ENCODE measurements around the gene AHDC1. TPM values are rescaled to one million over a fixed set of nuclear protein-coding genes. Genes with fewer than 3 reads are reported as not detected.

Gene AHDC1
- polyA plus RNA-seq, 2 of the 4 experiments (the other 2 are of a cell fraction): 1.3 to 11.5 TPM

DNA sequence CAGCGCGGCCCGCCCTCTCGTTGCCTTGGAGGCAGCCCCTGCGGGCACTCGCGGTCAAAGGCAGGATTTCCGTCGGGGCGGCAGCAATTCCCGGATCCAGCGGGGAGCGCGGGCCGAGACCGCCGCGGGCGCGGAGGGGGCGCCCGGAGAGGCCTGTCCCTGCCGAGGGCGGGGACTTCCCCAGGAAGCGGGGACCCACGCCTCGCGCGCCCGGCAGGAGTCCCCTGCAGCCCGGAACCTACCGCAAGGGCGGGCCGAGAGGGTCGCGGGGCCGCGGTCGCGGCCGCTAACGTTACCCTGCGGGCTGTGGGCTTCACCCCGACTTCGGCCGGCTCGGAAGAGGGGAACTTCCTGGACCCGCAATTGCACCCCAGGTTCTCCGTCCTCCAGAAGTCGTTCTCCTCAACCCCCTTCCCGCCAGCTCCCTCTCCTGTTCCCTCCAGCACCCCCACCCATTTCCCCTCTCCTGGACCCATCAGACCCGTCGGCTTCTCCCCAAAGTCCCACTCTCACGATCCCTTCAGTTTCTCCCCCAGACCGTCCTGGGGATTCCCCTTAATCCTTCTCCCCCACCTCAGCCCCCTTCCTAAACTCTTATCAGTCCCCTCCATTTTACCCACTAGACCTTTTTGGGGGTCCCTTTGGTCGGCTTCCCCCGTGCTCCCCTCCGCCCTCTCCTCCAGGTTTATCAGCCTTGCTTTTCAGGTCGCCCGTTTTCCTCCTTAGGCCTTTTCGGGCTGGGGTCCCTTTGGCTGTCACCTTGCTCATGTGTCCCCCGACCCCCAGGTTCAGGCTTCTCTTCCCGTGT lies 30.4 kb upstream of the AHDC1 start:
- DNase-seq (ENCODE audit: low read depth in 1 of 2, low spot score in 1 of 2): no peak
- H3K4me2 ChIP-seq: no peak overlapping the region

DNA sequence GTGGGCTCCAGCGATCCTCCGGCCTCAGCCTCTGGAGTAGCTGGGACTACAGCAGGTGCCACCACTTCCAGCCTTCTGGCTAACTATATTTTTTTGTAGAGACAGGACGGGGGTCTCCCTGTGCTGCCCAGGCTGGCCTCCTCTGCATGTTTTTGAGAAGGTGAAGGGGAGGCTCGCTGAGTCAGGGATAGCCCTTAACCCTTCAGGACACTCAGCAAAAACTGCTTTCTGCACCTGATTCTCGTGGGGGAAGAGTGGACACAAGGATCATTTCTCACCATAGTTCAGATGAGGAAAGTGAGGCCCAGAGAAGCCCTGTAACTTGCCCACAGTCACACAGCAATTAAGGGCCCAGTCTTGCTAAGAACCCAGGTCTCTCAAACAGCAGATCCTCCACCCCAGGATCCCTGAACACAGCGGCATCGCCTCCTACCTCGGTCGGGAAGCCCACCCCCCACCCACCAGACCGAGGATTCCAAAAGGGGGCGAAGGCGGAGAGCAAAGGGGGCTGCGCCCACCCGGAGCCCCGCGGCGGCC lies 29.8 kb upstream of the AHDC1 start:
- Histone ChIP-seq H3K9me3 (no peaks in the 10 kb centered on the region), H3K4me3 (no peak overlapping the region), H3K4me1 (no peaks in the 10 kb centered on the region), H3K27ac (no peak overlapping the region), H3K4me2 (no peak overlapping the region)
- ChIA-PET POLR2A (no interaction called here), CTCF (no interaction called here)
- TF ChIP-seq CBX2 (IDR thresholded peaks at IDR 0.05; ENCODE audit: borderline replicate concordance, low read depth): no peak
- WGBS (ENCODE audit: missing lambda C conversion rate): 55% methylated on average over 4 of the region's 17 CpGs
- ATAC-seq: no peak
- no peak for DNase-seq (ENCODE audit: low read depth in 1 of 2, low spot score in 1 of 2)
- FAIRE-seq: no peak

More for the DNA sequence above, 30.4 kb upstream of the AHDC1 start:
- no peaks in the 10 kb centered on the region for H3K9me3 ChIP-seq
- no peak overlapping the region for H3K4me3 ChIP-seq
- ATAC-seq: no peak
- no peak for FAIRE-seq
- ChIA-PET POLR2A (no interaction called here), CTCF (no interaction called here)
- TF ChIP-seq POLR2AphosphoS2 (conservative IDR thresholded peaks at IDR 0.05; ENCODE audit: low read length) (no peak), EP300 (IDR thresholded peaks at IDR 0.05) (no peak), CHD4 (IDR thresholded peaks at IDR 0.05; ENCODE audit: borderline replicate concordance) (no peak), ESRRA (IDR thresholded peaks at IDR 0.05; ENCODE audit: borderline replicate concordance, low read length) (no peak), POLR2A (IDR thresholded peaks at IDR 0.05; ENCODE audit: low read length) (no peak), BHLHE40 (IDR thresholded peaks at IDR 0.05; ENCODE audit: low read depth, low read length) (no peak), CBX8 (IDR thresholded peaks at IDR 0.05) (no peak)
- TF ChIP-seq, protein P1, sequence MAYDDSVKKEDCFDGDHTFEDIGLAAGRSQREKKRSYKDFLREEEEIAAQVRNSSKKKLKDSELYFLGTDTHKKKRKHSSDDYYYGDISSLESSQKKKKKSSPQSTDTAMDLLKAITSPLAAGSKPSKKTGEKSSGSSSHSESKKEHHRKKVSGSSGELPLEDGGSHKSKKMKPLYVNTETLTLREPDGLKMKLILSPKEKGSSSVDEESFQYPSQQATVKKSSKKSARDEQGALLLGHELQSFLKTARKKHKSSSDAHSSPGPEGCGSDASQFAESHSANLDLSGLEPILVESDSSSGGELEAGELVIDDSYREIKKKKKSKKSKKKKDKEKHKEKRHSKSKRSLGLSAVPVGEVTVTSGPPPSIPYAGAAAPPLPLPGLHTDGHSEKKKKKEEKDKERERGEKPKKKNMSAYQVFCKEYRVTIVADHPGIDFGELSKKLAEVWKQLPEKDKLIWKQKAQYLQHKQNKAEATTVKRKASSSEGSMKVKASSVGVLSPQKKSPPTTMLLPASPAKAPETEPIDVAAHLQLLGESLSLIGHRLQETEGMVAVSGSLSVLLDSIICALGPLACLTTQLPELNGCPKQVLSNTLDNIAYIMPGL (CRISPR knock-in tag; IDR thresholded peaks at IDR 0.05; ENCODE audit: borderline replicate concordance): no peak
- TF ChIP-seq, protein P2, sequence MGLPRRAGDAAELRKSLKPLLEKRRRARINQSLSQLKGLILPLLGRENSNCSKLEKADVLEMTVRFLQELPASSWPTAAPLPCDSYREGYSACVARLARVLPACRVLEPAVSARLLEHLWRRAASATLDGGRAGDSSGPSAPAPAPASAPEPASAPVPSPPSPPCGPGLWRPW (IDR thresholded peaks at IDR 0.05): no peak
- TF ChIP-seq, protein P3, sequence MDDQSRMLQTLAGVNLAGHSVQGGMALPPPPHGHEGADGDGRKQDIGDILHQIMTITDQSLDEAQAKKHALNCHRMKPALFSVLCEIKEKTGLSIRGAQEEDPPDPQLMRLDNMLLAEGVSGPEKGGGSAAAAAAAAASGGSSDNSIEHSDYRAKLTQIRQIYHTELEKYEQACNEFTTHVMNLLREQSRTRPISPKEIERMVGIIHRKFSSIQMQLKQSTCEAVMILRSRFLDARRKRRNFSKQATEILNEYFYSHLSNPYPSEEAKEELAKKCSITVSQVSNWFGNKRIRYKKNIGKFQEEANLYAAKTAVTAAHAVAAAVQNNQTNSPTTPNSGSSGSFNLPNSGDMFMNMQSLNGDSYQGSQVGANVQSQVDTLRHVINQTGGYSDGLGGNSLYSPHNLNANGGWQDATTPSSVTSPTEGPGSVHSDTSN (IDR thresholded peaks at IDR 0.05): no peak
- WGBS (ENCODE audit: missing lambda C conversion rate): 73% methylated on average over 30 of the region's 63 CpGs
- H3K4me1 ChIP-seq: no peaks in the 10 kb centered on the region
- H3K27ac ChIP-seq: no peak overlapping the region

DNA sequence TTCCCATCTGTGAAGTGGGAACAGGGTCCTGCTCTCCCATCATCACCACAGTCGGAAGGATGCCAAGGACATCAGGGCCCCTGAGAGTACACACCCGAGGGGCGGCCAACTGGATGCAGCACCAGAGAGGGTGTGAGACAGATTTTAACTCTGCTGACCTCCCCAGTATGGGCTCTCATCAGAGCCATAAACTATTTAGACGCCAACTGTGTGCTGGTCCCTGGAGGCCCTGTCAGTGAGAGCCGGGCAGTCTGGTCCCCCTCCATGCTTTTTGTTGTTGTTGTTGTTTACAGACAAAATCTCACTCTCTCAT lies 29.3 kb upstream of the AHDC1 start:
- Histone ChIP-seq H3K4me1 (no peaks in the 10 kb centered on the region), H3K4me2 (no peak overlapping the region), H3K27ac (no peak overlapping the region), H3K9me3 (no peaks in the 10 kb centered on the region), H3K4me3 (no peak overlapping the region)
- DNase-seq (ENCODE audit: low read depth in 1 of 2, low spot score in 1 of 2) (no peak), FAIRE-seq (no peak), ATAC-seq (no peak)
- POLR2A ChIA-PET: no interaction called here
- 72% methylated on average over 2 of the region's 5 CpGs for WGBS (ENCODE audit: missing lambda C conversion rate)
- CTCF ChIA-PET: no interaction called here
- TF ChIP-seq, protein P3 (IDR thresholded peaks at IDR 0.05): no peak
- TF ChIP-seq HOXB13 (CRISPR knock-in tag; IDR thresholded peaks at IDR 0.05; ENCODE audit: low read depth) (no peak), POLR2A (IDR thresholded peaks at IDR 0.05; ENCODE audit: low read length) (no peak), PHF8 (IDR thresholded peaks at IDR 0.05; ENCODE audit: borderline replicate concordance, low read depth) (no peak), KDM5A (IDR thresholded peaks at IDR 0.05) (no peak), TFCP2L1 (CRISPR knock-in tag; IDR thresholded peaks at IDR 0.05) (no peak), TP53 (CRISPR knock-in tag; IDR thresholded peaks at IDR 0.05) (no peak), CBX8 (IDR thresholded peaks at IDR 0.05) (no peak), KDM1A (IDR thresholded peaks at IDR 0.05; ENCODE audit: low read depth) (no peak), RAD21 (conservative IDR thresholded peaks at IDR 0.05 in 1 of 2, IDR thresholded peaks at IDR 0.05 in 1 of 2) (no peak), CHD2 (IDR thresholded peaks at IDR 0.05; ENCODE audit: low read length, partially characterized antibody) (no peak), MAFK (IDR thresholded peaks at IDR 0.05; ENCODE audit: partially characterized antibody) (no peak), MYC (IDR thresholded peaks at IDR 0.05; ENCODE audit: borderline replicate concordance, low read length) (no peak), CEBPB (IDR thresholded peaks at IDR 0.05) (no peak)
- TF ChIP-seq, protein P4, sequence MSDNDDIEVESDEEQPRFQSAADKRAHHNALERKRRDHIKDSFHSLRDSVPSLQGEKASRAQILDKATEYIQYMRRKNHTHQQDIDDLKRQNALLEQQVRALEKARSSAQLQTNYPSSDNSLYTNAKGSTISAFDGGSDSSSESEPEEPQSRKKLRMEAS (IDR thresholded peaks at IDR 0.05): no peak
- TF ChIP-seq, protein P1 (CRISPR knock-in tag; IDR thresholded peaks at IDR 0.05; ENCODE audit: borderline replicate concordance): no peak
- TF ChIP-seq, protein P5, sequence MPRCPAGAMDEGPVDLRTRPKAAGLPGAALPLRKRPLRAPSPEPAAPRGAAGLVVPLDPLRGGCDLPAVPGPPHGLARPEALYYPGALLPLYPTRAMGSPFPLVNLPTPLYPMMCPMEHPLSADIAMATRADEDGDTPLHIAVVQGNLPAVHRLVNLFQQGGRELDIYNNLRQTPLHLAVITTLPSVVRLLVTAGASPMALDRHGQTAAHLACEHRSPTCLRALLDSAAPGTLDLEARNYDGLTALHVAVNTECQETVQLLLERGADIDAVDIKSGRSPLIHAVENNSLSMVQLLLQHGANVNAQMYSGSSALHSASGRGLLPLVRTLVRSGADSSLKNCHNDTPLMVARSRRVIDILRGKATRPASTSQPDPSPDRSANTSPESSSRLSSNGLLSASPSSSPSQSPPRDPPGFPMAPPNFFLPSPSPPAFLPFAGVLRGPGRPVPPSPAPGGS (IDR thresholded peaks at IDR 0.05): no peak

All from A549 (cell line).